Measurements from ENCODE around the gene GDI1.
A peak's percentile ranks its signal among the peaks of the same experiment; 100 is the strongest.
"Not testable (repeated sequence)": the region's sequence is repeated elsewhere in the genome, so short reads cannot be mapped to it uniquely, and the experiment has no call there.

Gene GDI1

DNA sequence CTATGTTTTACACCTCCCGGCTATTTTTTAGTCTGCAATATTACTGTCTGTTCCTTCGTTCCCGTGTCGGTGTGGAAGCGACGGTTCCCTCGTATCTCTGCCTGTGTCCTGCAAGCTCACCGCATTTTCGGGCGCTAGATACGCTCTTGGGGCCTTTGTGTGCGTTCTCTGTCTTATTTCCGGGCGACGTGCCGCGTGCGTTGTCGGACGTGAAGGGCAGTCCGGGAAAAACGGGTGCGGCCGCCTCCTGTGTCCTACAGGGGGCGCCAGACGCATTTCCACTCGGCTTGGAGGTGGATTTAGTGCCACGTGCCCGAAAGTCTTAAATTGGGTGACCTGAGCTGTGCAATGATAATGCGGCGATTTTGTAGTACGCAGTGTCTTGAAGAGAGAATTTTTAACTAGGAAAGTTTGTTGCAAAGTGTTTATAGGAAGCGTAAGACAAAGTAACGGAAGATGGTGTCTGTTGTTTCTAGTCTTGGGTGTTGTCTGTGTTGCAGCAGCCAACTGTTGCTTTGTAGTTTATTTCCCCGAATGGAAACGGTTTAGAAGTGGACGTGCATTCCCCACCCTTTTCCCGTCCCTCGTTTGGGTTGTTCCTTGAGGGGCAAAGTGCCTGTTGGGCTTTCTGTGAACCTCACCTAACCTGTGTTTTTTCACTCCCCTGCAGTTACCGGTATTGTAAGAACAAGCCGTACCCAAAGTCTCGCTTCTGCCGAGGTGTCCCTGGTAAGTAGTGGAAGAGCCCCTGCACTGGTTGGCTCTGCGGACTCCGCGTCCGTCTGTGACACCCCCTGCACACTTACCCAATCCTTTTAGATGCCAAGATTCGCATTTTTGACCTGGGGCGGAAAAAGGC is 38.1 kb upstream of the GDI1 start:
- H3K27ac ChIP-seq = peak overlapping the region; percentile 95
- no peak for DNase-seq (ENCODE audit: low spot score)
- TF ChIP-seq, protein P1, sequence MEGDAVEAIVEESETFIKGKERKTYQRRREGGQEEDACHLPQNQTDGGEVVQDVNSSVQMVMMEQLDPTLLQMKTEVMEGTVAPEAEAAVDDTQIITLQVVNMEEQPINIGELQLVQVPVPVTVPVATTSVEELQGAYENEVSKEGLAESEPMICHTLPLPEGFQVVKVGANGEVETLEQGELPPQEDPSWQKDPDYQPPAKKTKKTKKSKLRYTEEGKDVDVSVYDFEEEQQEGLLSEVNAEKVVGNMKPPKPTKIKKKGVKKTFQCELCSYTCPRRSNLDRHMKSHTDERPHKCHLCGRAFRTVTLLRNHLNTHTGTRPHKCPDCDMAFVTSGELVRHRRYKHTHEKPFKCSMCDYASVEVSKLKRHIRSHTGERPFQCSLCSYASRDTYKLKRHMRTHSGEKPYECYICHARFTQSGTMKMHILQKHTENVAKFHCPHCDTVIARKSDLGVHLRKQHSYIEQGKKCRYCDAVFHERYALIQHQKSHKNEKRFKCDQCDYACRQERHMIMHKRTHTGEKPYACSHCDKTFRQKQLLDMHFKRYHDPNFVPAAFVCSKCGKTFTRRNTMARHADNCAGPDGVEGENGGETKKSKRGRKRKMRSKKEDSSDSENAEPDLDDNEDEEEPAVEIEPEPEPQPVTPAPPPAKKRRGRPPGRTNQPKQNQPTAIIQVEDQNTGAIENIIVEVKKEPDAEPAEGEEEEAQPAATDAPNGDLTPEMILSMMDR (conservative IDR thresholded peaks at IDR 0.05; ENCODE audit: low read depth) = peak; percentile 81
- ChIA-PET CTCF (no interaction called here), POLR2A (ENCODE audit: low non-redundant PET) (interaction anchor here (0.6 to 1.3 kb wide), 3 partner anchors 11 to 340 kb away, joined by 3 to 5 read pairs (median 4); no protein-coding TSS in a partner anchor)

- ChIA-PET POLR2A (ENCODE audit: low non-redundant PET) (interaction anchor here (0.9 to 1.3 kb wide), 2 partner anchors 10 to 42 kb away, joined by 3 to 5 read pairs; no protein-coding TSS in a partner anchor), CTCF (interaction anchor here (0.6 kb wide), 1 partner anchor 27 kb away, joined by 3 read pairs; no protein-coding TSS in a partner anchor)
- H3K27ac ChIP-seq = peak overlapping the region; percentile 95
- DNase-seq (ENCODE audit: low spot score) = no peak
- TF ChIP-seq, protein P1 (conservative IDR thresholded peaks at IDR 0.05; ENCODE audit: low read depth) = no peak
These were observed 37.2 kb upstream of the GDI1 start for GRCh38 chrX:154399527-154400368.

- H3K27ac ChIP-seq = peak overlapping the region; percentile 95
- not testable (repeated sequence) for DNase-seq (ENCODE audit: low spot score)
- CTCF ChIA-PET = interaction anchor here (0.6 kb wide), 1 partner anchor 27 kb away, joined by 3 read pairs; no protein-coding TSS in a partner anchor
- POLR2A ChIA-PET (ENCODE audit: low non-redundant PET) = interaction anchor here (0.9 to 1.3 kb wide), 2 partner anchors 9 to 42 kb away, joined by 3 to 5 read pairs; no protein-coding TSS in a partner anchor
These were observed 36.6 kb upstream of the GDI1 start for GRCh38 chrX:154400369-154400817.

DNA sequence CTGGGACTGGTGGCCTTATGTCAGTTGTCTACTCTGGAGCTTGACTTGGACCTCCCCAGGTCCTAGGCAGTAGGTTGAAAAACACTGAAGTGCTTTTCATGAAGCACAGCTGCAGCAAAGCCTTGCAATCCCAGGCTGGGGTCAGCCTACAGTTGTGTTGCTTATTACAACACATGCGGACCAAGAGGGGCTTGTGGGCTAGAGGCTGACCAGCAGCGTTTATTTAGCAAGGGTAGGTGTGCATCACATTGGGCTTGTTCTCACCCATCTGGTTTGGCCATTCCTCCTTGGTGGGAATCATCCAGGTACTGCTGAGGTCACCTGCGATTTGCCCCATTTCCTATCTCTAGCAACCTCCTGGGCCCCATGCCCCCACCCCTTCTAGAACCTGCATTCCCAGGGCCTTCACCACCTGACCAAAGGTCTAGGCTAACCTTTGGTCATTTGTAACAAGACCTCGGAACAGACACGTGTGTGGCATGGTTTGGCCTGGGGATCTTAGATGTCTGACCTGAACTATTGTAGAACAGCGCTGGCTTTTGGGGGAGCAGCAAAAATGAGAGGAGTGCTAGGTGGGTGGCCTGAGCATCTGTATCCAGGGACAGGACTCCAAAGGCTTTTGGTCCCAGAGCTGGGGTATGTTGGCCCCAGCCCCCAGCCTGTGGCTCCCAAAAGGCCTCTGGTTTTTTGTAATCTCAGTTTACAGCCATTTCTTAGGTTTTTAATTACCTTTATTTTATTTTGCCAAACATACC is 35.7 kb upstream of the GDI1 start:
- TF ChIP-seq, protein P1 (conservative IDR thresholded peaks at IDR 0.05; ENCODE audit: low read depth) = no peak
- no peak for DNase-seq (ENCODE audit: low spot score)
- ChIA-PET CTCF (no interaction called here), POLR2A (ENCODE audit: low non-redundant PET) (no interaction called here)
- H3K27ac ChIP-seq = peak overlapping the region; percentile 95

GRCh38 chrX:154401918-154402621 is 34.9 kb upstream of the GDI1 start:
- ChIA-PET POLR2A (ENCODE audit: low non-redundant PET) (no interaction called here), CTCF (interaction anchor here (0.5 kb wide), 1 partner anchor 44 kb away, joined by 4 read pairs; no protein-coding TSS in a partner anchor)
- TF ChIP-seq, protein P1 (conservative IDR thresholded peaks at IDR 0.05; ENCODE audit: low read depth) = no peak
- no peak for DNase-seq (ENCODE audit: low spot score)
- peak overlapping the region; percentile 95 for H3K27ac ChIP-seq

- CTCF ChIA-PET = interaction anchor here (0.5 kb wide), 1 partner anchor 43 kb away, joined by 4 read pairs; no protein-coding TSS in a partner anchor
- peak overlapping the region; percentile 95 for H3K27ac ChIP-seq
- no peak for DNase-seq (ENCODE audit: low spot score)
- TF ChIP-seq, protein P1 (conservative IDR thresholded peaks at IDR 0.05; ENCODE audit: low read depth) = no peak
- POLR2A ChIA-PET (ENCODE audit: low non-redundant PET) = no interaction called here
These were observed 34.3 kb upstream of the GDI1 start for GRCh38 chrX:154402622-154403127.
